NCI-H748 (cell line): ENCODE measurements around the gene TMEM204.
"Not testable (repeated sequence)": the region's sequence is repeated elsewhere in the genome, so short reads cannot be mapped to it uniquely, and the experiment has no call there.

Experiments
- DNase-seq: peaks from one replicate; lab custom pipeline; 2025; ENCODE audit not compliant: unreplicated experiment; lab: John Stamatoyannopoulos, UW

TMEM204 gene

GRCh38 chr16:1590366-1590765, 56.9 kb downstream of the TMEM204 start:
- no peak for DNase-seq

DNA sequence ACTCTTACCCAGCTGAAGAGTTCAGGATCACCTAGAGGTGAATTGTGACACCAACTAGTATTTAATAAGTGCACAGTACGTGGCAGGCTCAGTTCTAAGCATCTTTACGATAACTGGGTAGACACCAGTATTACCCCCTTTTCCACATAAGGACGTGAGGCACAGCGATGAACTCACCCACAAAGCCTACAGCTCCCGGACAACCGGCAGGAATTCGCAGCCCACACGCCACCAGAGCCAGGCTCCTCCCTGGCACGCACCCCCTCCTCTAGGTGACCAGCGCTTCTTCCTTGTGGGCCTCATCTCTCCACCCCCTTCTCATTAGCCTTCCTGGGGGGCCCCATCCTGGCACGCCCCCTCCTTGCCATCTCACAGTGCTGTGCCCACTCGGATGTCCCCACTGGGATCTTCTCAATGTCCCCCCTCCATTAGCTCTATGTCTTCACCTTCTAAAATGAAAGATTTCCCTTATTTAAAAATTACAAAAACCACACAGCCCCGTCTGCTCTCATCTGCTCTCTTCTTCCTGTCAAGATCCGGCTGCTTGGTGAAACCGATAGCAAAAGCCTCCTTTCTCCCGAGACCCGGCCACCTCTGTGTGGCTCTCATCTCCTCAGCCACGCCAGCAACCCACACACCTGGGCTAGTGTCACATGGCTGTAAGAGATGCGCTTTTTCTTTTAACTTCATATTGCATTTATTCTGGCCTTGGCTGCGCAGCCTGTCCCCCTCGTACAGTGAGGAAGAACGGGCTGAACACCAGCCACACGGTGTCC, 57.7 kb downstream of the TMEM204 start:
- no peak for DNase-seq

DNA sequence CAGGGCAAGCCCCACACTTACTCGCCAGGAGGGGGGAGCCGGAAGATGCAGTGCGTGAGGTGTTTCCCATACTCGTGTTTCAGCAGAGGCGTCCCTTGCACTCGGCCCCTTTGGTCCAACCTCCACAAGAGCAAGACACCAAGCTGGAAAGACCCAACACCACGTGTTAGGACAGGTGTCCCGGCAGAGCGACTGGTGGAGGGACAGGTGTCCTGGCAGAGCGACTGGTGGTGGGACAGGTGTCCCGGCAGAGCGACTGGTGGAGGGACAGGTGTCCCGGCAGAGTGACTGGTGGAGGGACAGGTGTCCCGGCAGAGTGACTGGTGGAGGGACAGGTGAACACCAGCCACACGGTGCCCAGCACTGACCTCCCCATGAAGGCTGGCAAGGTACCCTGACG, 59.0 kb downstream of the TMEM204 start:
- DNase-seq: no peak

- not testable (repeated sequence) for DNase-seq
Observed at GRCh38 chr16:1595511-1595910, 62.0 kb downstream of the TMEM204 start.

DNA sequence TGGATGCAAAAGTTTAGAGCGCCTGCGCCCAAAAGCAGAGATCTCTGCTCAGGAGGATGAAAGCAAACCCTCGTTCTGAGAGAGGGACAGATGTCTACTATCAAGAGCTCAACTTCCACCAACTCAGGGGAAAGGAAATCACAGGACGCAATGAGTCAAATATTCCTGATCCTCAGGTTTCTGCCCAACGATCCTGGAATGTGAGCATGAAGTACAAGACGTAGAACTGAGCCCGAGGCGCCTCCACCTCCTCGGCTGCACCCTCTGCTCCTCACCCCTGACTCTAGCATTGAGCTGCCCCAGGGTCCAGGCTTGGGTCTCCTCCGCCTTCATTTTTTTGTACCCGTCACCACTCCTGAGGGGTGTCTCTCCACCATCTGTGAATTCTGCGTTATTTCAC, 63.0 kb downstream of the TMEM204 start:
- DNase-seq: no peak

GRCh38 chr16:1597154-1597553, 63.7 kb downstream of the TMEM204 start:
- DNase-seq: no peak

- DNase-seq: no peak
Observed at GRCh38 chr16:1601031-1601430, 67.6 kb downstream of the TMEM204 start.

DNA sequence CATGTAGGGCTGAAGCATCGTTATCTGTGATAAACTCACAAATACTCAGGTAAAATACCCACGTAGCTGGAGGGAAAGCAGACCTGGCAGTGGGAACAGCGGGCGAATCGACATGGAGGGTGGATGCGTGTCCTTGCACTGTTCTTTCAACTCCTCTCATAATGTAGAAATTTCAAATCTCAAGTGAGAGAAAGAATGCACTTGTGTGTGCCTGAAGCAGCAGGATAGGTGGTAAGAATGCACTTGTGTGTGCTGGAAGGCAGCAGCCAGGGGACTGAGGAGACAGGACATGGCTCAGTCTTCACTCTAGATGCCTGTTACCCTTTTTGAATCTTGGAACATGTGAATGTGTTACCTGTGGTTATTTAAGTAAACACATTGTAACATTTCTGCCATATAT, 68.0 kb downstream of the TMEM204 start:
- DNase-seq: no peak

DNA sequence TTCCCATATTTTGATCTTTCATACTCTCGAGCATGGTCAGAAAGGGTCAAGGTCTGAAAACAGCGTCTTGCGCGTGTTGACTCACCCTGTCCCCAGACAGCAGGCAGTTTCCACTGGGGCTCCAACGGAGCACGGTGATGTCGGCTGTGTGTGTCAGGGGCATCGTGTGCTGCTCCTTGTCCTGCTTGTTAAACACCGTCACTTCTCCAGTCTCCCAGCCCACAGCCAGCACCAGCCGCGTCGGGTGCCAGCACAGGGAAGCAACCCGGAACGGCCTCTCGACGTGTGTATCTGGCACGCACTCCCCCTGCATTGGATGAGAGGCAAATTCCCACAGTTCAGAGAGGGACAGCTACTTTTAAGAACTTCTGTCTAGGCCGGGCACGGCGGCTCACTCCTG, 68.8 kb downstream of the TMEM204 start:
- DNase-seq: no peak
